Testis (tissue), 3 donors: ENCODE results near the gene WDR86. TPM values are rescaled to one million over a fixed set of nuclear protein-coding genes. Genes with fewer than 3 reads are reported as not detected.

Experiments
- DNase-seq: peaks from one replicate; pipeline ENCODE4 v3.0.0-alpha.2; 2019
- H3K27ac ChIP-seq, 2 donors: fragments of 200-600 bp; sonication (generic); one replicate each; pipeline ENCODE4 v1.5.1; 2019
- H3K27me3 ChIP-seq: fragments of 200-600 bp; sonication (generic); one replicate; pipeline ENCODE4 v1.5.1; 2019
- H3K36me3 ChIP-seq: fragments of 200-600 bp; sonication (generic); one replicate; pipeline ENCODE4 v1.5.1; 2017; ENCODE audit warnings: low read depth; ENCODE audit errors: missing control alignments
- H3K4me1 ChIP-seq: fragments of 200-600 bp; sonication (generic); one replicate; pipeline ENCODE4 v1.5.1; 2019
- H3K4me3 ChIP-seq, 2 donors: fragments of 200-600 bp; sonication (generic); one replicate each; pipeline ENCODE4 v1.5.1; 2017 to 2019
- H3K9me3 ChIP-seq: fragments of 200-600 bp; sonication (generic); one replicate; pipeline ENCODE4 v1.5.1; 2017
- CTCF ChIP-seq, 3 experiments: fragments of 450-650 bp in 2 of 3; fragments of 200-600 bp in 1 of 3; sonication (generic) in 1 of 3; IDR thresholded peaks; one replicate each; pipeline ENCODE4 v1.5.1; 2016 to 2019; ENCODE audit warnings: antibody characterized with exemption in 3 of 3, mild to moderate bottlenecking in 2 of 3, moderate library complexity in 1 of 3
- POLR2A ChIP-seq: fragments of 450-650 bp; IDR thresholded peaks from one replicate; pipeline ENCODE4 v1.6.1; 2017; ENCODE audit warnings: antibody characterized with exemption, mild to moderate bottlenecking, moderate library complexity
- WGBS, 2 donors: methylation state at CpG; one replicate each; pipeline ENCODE4 v1.1.5; 2018; 5-methylcytosine and 5-hydroxymethylcytosine counted together
- intact Hi-C: fragments of 100-400 bp; cut with DNase I; formaldehyde crosslinking; loops from one replicate; pipeline ENCODE4 v1.15.1; 2023; ENCODE audit warnings: low total_unique reads
- microRNA-seq, 2 donors: library from miRNA; unstranded; fragments of <30 nt; microRNA quantifications; one replicate each; pipeline ENCODE4, GENCODE V29; 2016; ENCODE audit warnings: borderline number of aligned reads in 2 of 2, borderline replicate concordance in 1 of 2
- polyA plus RNA-seq: library from polyadenylated mRNA; stranded (reverse); fragments of 350-450 nt; fragmentation: Illumina TruSeq; extraction: RNeasy Lipid Tissue Mini Kit (QIAGEN cat#74804); gene quantifications from one replicate; pipeline ENCODE4 v1.2.3, GENCODE V29; 2014; ENCODE audit warnings: low read depth, low replicate concordance; ENCODE audit not compliant: insufficient read depth
- small RNA-seq, 2 donors: library from RNA; depleted of rRNA; stranded (forward); fragments of <200 nt; gene quantifications; one replicate each; pipeline ENCODE3, GENCODE V24; 2016
- total RNA-seq, 2 donors: library from RNA; depleted of rRNA; stranded (reverse); fragments of >200 nt; gene quantifications; one replicate each; pipeline ENCODE4 v1.2.3, GENCODE V29; 2016

Gene WDR86
- total and polyA plus RNA-seq, 3 donors from 2014 or later, result 2.8 to 20.3 (median 9.6) TPM

- no peaks in the 10 kb centered on the region for H3K36me3 ChIP-seq
- TF ChIP-seq CTCF (IDR thresholded peaks at IDR 0.05) (no peak), POLR2A (no peak)
- H3K27ac ChIP-seq, result no peak overlapping the region
- intact Hi-C loops, result no loop called here
- peaks cover 5% of the 10 kb centered on the region for H3K4me1 ChIP-seq
- no peaks in the 10 kb centered on the region for H3K9me3 ChIP-seq
- DNase-seq, result no peak
- H3K4me3 ChIP-seq, result no peak overlapping the region
- 91 to 97% methylated on average over 2 of the region's 2 CpGs for WGBS, 2 donors
- H3K27me3 ChIP-seq, result no peaks in the 10 kb centered on the region
Measured at GRCh38 chr7:151337346-151337745, 72.5 kb downstream of the WDR86 start.

- TF ChIP-seq CTCF (IDR thresholded peaks at IDR 0.05) (no peak), POLR2A (no peak)
- WGBS, 2 donors, result 85 to 88% methylated on average over 12 of the region's 12 CpGs
- DNase-seq, result no peak
- no peaks in the 10 kb centered on the region for H3K9me3 ChIP-seq
- no peak overlapping the region for H3K27ac ChIP-seq
- H3K27me3 ChIP-seq, result no peaks in the 10 kb centered on the region
- intact Hi-C loops, result no loop called here
- H3K36me3 ChIP-seq, result no peaks in the 10 kb centered on the region
- H3K4me1 ChIP-seq, result peaks cover 5% of the 10 kb centered on the region
- H3K4me3 ChIP-seq, result no peak overlapping the region
Measured at GRCh38 chr7:151336027-151336708, 73.7 kb downstream of the WDR86 start.

- no peak for TF ChIP-seq POLR2A
Measured at GRCh38 chr7:151334628-151335027, 75.2 kb downstream of the WDR86 start.

More at GRCh38 chr7:151334628-151335027, 75.2 kb downstream of the WDR86 start:
- no peak overlapping the region for H3K27ac ChIP-seq
- intact Hi-C loops, result no loop called here
- no peaks in the 10 kb centered on the region for H3K9me3 ChIP-seq
- 71 to 75% methylated on average over 1 of the region's 1 CpG for WGBS, 2 donors
- H3K4me3 ChIP-seq, result no peak overlapping the region
- no peaks in the 10 kb centered on the region for H3K27me3 ChIP-seq
- no peak for DNase-seq
- H3K36me3 ChIP-seq, result no peaks in the 10 kb centered on the region
- H3K4me1 ChIP-seq, result no peaks in the 10 kb centered on the region

Small RNAs within 50 kb of the gene (microRNA-seq; reads per million reads assigned to microRNA genes)
- 0 reads per million in 2 donors for gene MIR3907

Small RNAs within 50 kb of the gene (small RNA-seq; reads per million reads assigned to genes)
- gene MIR3907, result 0 reads per million in 2 donors

Other genes with a start within 250 kb of the WDR86 start
- 10 to 100 TPM in 1 of 2 donors, 1 to 10 TPM in 1; 2.9 to 15.6 TPM for gene GBX1, start 242.3 kb downstream of the WDR86 start, total RNA-seq
- 7.2 TPM for gene GBX1, start 242.3 kb downstream of the WDR86 start, polyA plus RNA-seq
- gene ASB10, start 222.8 kb downstream of the WDR86 start, total RNA-seq, result under 1 TPM in 1 of 2 donors, not detected in 1; 0.39 TPM
- gene ASB10, start 222.8 kb downstream of the WDR86 start, polyA plus RNA-seq, result 0.18 TPM
- not detected for gene H2BK1, start 199.6 kb downstream of the WDR86 start, total RNA-seq
- gene H2BK1, start 199.6 kb downstream of the WDR86 start, polyA plus RNA-seq, result not detected
- 10 to 100 TPM; 44.4 to 49.4 TPM for gene ABCF2, start 182.8 kb downstream of the WDR86 start, total RNA-seq
- gene ABCF2, start 182.8 kb downstream of the WDR86 start, polyA plus RNA-seq, result 54.3 TPM
- 10 to 100 TPM; 66.5 to 70.5 TPM for gene CHPF2, start 177.6 kb downstream of the WDR86 start, total RNA-seq
- gene CHPF2, start 177.6 kb downstream of the WDR86 start, polyA plus RNA-seq, result 22.6 TPM
- gene SMARCD3, start 161.3 kb downstream of the WDR86 start, total RNA-seq, result 100 to 1,000 TPM in 1 of 2 donors, 10 to 100 TPM in 1; 94.0 to 122 TPM
- gene SMARCD3, start 161.3 kb downstream of the WDR86 start, polyA plus RNA-seq, result 55.1 TPM
- gene NUB1, start 68.2 kb downstream of the WDR86 start, total RNA-seq, result 10 to 100 TPM; 57.9 to 59.6 TPM
- 140 TPM for gene NUB1, start 68.2 kb downstream of the WDR86 start, polyA plus RNA-seq
- 1 to 10 TPM in 1 of 2 donors, under 1 TPM in 1; 0.62 to 1.7 TPM for gene CRYGN, start 30.1 kb upstream of the WDR86 start, total RNA-seq
- gene CRYGN, start 30.1 kb upstream of the WDR86 start, polyA plus RNA-seq, result 0.44 TPM
- 10 to 100 TPM; 59.4 to 74.6 TPM for gene RHEB, start 109.9 kb upstream of the WDR86 start, total RNA-seq
- gene RHEB, start 109.9 kb upstream of the WDR86 start, polyA plus RNA-seq, result 88.1 TPM